Fibroblast of lung (primary cell): ENCODE measurements around the gene TPCN2. TPM values are rescaled to one million over a fixed set of nuclear protein-coding genes. Genes with fewer than 3 reads are reported as not detected.

Experiments used
- DNase-seq, 2 donors: peaks; one replicate each; pipeline versions ENCODE4 v3.0.0 to v3.0.0-alpha.2; 2010; ENCODE audit warnings: low read depth in 2 of 2
- H2AFZ ChIP-seq: 2 replicates; pipeline ENCODE4 v1.5.1; 2012; ENCODE audit warnings: low read length, control low read depth, inconsistent platforms
- H3K27ac ChIP-seq: 2 replicates; pipeline ENCODE4 v1.5.1; 2011; ENCODE audit warnings: low read length, control low read depth; ENCODE audit not compliant: insufficient read depth
- H3K27me3 ChIP-seq: 2 replicates; pipeline ENCODE4 v1.5.1; 2011; ENCODE audit warnings: mild to moderate bottlenecking, low read length; ENCODE audit not compliant: control insufficient read depth, insufficient read depth
- H3K36me3 ChIP-seq: 2 replicates; pipeline ENCODE4 v1.5.1; 2011; ENCODE audit warnings: low read length; ENCODE audit not compliant: control insufficient read depth, insufficient read depth
- H3K4me1 ChIP-seq: 2 replicates; pipeline ENCODE4 v1.5.1; 2011; ENCODE audit warnings: low read length; ENCODE audit not compliant: control insufficient read depth, insufficient read depth; ENCODE audit errors: extremely low read depth
- H3K4me2 ChIP-seq: 2 replicates; pipeline ENCODE4 v1.5.1; 2011; ENCODE audit warnings: low read length, control low read depth; ENCODE audit not compliant: insufficient read depth; ENCODE audit errors: extremely low read depth
- H3K4me3 ChIP-seq, 4 experiments: fragments of 200-600 bp in 1 of 4; sonication (generic) in 1 of 4; replicated peaks in 1 of 4; 2 replicates each; pipeline ENCODE4 v1.5.1; 2011 to 2016; ENCODE audit warnings: low read length in 4 of 4, low read depth in 3 of 4, mild to moderate bottlenecking in 3 of 4, control low read depth in 2 of 4, inconsistent platforms in 1 of 4, mixed read lengths in 1 of 4; ENCODE audit not compliant: insufficient read depth in 1 of 4; ENCODE audit errors: control extremely low read depth in 1 of 4
- H3K79me2 ChIP-seq: 2 replicates; pipeline ENCODE4 v1.5.1; 2012; ENCODE audit warnings: mild to moderate bottlenecking, low read length, inconsistent platforms; ENCODE audit not compliant: control insufficient read depth, insufficient read depth
- H3K9ac ChIP-seq: 2 replicates; pipeline ENCODE4 v1.5.1; 2011; ENCODE audit warnings: mild to moderate bottlenecking, low read length, control low read depth; ENCODE audit not compliant: insufficient read depth
- H3K9me3 ChIP-seq: 2 replicates; pipeline ENCODE4 v1.5.1; 2012; ENCODE audit warnings: low read depth, low read length; ENCODE audit not compliant: control insufficient read depth, insufficient read depth
- H4K20me1 ChIP-seq: 2 replicates; pipeline ENCODE4 v1.5.1; 2011; ENCODE audit warnings: low read length; ENCODE audit not compliant: control insufficient read depth, insufficient read depth; ENCODE audit errors: extremely low read depth
- CTCF ChIP-seq, 2 donors: IDR thresholded peaks in 1 of 2; conservative IDR thresholded peaks in 1 of 2; 1 replicate in 1 of 2; 2 replicates in 1 of 2; pipeline ENCODE4 v1.5.1; 2011 to 2012; ENCODE audit warnings: low read length in 2 of 2, control low read depth in 1 of 2, inconsistent platforms in 1 of 2, low read depth in 1 of 2, mild to moderate bottlenecking in 1 of 2
- EZH2 ChIP-seq: IDR thresholded peaks from 2 replicates; pipeline ENCODE4 v1.5.1; 2012; ENCODE audit warnings: low read length, control low read depth, mild to moderate bottlenecking; ENCODE audit errors: missing control alignments
- polyA plus RNA-seq, 2 donors: library from polyadenylated mRNA; depleted of rRNA in 1 of 2; stranded (reverse) in 1 of 2; unstranded in 1 of 2; fragments of >200 nt; gene quantifications; 2 replicates each; pipeline ENCODE4 v1.2.1, GENCODE V29; 2011 to 2012; ENCODE audit warnings: missing spikeins in 1 of 2
- total RNA-seq: library from RNA; depleted of rRNA; stranded (reverse); fragments of >200 nt; gene quantifications from 2 replicates; pipeline ENCODE4 v1.2.1, GENCODE V29; 2014

Gene TPCN2
- total and polyA plus RNA-seq, 2 donors (not counting 1 experiment from before 2014, with no cell fraction given) = 9.7 to 11.7 TPM

DNA sequence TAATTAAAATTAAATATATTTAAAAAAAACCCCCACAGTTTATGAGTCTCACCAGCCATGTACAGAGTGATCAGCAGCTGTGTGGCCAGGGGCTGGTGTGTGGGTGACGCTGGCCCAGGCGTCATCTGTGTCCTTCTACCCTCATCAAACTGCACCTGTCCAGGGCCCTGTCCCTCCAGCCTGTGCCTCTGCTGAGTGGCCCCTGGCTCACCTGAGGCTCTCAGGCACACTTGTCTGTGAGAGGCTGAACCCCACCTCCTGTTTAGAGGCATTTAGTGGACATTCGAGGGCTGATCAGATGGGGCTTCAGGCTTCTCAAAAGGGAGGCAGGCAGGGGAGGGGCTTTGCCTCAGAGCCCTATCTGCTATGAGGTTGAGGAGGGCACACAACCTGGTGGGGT, 77.1 kb downstream of the TPCN2 start:
- H3K27ac ChIP-seq = no peak overlapping the region
- H3K4me1 ChIP-seq = peaks cover 13% of the 10 kb centered on the region
- H3K9ac ChIP-seq = no peak overlapping the region
- no peak overlapping the region for H2AFZ ChIP-seq
- H4K20me1 ChIP-seq = no peaks in the 10 kb centered on the region
- no peak for DNase-seq
- TF ChIP-seq CTCF (conservative IDR thresholded peaks at IDR 0.05 in 1 of 2, IDR thresholded peaks at IDR 0.05 in 1 of 2; ENCODE audit: low read depth in 1 of 2, low read length in 2 of 2) (no peak), EZH2 (no peak)
- no peak overlapping the region for H3K4me2 ChIP-seq
- H3K4me3 ChIP-seq = no peak overlapping the region
- peaks cover 2% of the 10 kb centered on the region for H3K27me3 ChIP-seq
- no peaks in the 10 kb centered on the region for H3K36me3 ChIP-seq
- H3K9me3 ChIP-seq = no peaks in the 10 kb centered on the region
- no peaks in the 10 kb centered on the region for H3K79me2 ChIP-seq

GRCh38 chr11:69126286-69126685, 77.6 kb downstream of the TPCN2 start:
- TF ChIP-seq EZH2 (no peak), CTCF (conservative IDR thresholded peaks at IDR 0.05 in 1 of 2, IDR thresholded peaks at IDR 0.05 in 1 of 2; ENCODE audit: low read depth in 1 of 2, low read length in 2 of 2) (no peak)
- H3K4me1 ChIP-seq = peaks cover 15% of the 10 kb centered on the region
- H3K9me3 ChIP-seq = no peaks in the 10 kb centered on the region
- H3K79me2 ChIP-seq = no peaks in the 10 kb centered on the region
- H3K9ac ChIP-seq = no peak overlapping the region
- peaks cover 2% of the 10 kb centered on the region for H3K27me3 ChIP-seq
- no peak for DNase-seq
- H3K36me3 ChIP-seq = no peaks in the 10 kb centered on the region
- H4K20me1 ChIP-seq = no peaks in the 10 kb centered on the region
- no peak overlapping the region for H3K4me3 ChIP-seq
- no peak overlapping the region for H2AFZ ChIP-seq
- no peak overlapping the region for H3K4me2 ChIP-seq
- no peak overlapping the region for H3K27ac ChIP-seq

- Histone ChIP-seq H3K36me3 (no peaks in the 10 kb centered on the region), H3K27me3 (peaks cover 2% of the 10 kb centered on the region), H2AFZ (no peak overlapping the region), H3K9me3 (no peaks in the 10 kb centered on the region), H3K4me1 (peaks cover 15% of the 10 kb centered on the region), H4K20me1 (no peaks in the 10 kb centered on the region), H3K79me2 (no peaks in the 10 kb centered on the region), H3K4me3 (no peak overlapping the region), H3K4me2 (no peak overlapping the region), H3K9ac (no peak overlapping the region), H3K27ac (no peak overlapping the region)
- peak in 1 of 2 donors; percentile 47 for DNase-seq
- TF ChIP-seq CTCF (conservative IDR thresholded peaks at IDR 0.05 in 1 of 2, IDR thresholded peaks at IDR 0.05 in 1 of 2; ENCODE audit: low read depth in 1 of 2, low read length in 2 of 2) = no peak
Observed at GRCh38 chr11:69127081-69127850, 78.5 kb downstream of the TPCN2 start.
